HG02642 (cell line): ENCODE results near the gene DNAJC11.

Source experiments
- ATAC-seq: cut with Tn5 transposase; IDR thresholded peaks from one replicate; pipeline ENCODE4 v1.9.1; 2021; ENCODE audit warnings: mild to moderate bottlenecking; ENCODE audit not compliant: unreplicated experiment, poor library complexity

The DNAJC11 gene

GRCh38 chr1:6588128-6588892 lies 113.3 kb downstream of the DNAJC11 start:
- no peak for ATAC-seq

- ATAC-seq, result no peak
Observed at GRCh38 chr1:6587261-6588005, 114.2 kb downstream of the DNAJC11 start.

GRCh38 chr1:6586404-6586816 lies 115.2 kb downstream of the DNAJC11 start:
- no peak for ATAC-seq

- ATAC-seq, result no peak
Observed at GRCh38 chr1:6585841-6586240, 115.8 kb downstream of the DNAJC11 start.

GRCh38 chr1:6585081-6585722 lies 116.4 kb downstream of the DNAJC11 start:
- no peak for ATAC-seq
